ENCODE data around the gene RNASE12. TPM values are rescaled to one million over a fixed set of nuclear protein-coding genes. Genes with fewer than 3 reads are reported as not detected.

The RNASE12 gene
- total and polyA plus RNA-seq, 2 experiments from 2014 or later = not detected

DNA sequence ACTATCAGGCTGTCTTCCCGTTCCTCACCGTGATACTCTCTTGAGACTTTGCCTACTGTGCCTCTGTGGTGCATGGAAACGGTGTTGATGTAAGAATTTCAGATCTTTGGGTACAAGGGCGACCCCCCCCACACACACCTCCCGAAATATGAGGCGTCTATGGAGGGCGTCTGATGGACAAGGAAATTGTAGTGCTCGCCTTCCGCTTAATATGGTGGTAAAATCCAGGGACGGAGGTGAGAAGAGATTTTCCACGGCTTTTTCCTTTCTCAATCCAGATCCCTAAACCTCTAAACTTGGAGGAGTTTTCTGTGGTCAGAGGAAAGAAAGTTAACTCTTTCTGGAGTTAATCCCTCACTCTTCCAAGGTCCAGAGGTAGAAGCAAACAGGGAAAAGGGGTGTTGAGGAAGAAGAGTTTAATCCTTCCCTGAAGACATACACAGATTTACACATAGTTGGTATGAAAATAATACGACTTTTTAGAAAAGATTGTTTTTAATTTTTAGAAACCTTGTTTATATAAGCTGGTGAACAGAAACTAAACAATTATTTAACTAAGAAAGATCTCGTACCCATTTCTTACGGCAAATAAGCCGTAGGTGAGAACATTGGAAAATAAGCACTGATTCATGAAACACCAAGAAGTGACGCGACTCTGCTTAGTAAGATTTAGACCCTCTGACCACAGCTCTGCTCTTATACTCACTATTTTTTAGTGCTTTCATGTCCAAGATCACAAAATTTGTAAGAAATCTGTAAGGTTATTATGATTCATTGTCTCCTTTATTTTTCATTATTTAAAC, 23.1 kb upstream of the RNASE12 start:
- peaks cover 10% of the 10 kb centered on the region for H3K4me1 Mint-ChIP-seq
- Histone ChIP-seq H2AFZ (peak overlapping the region; percentile 88), H3K79me2 (replicated peaks; ENCODE audit: insufficient read depth) (no peaks in the 10 kb centered on the region), H3K4me2 (peak overlapping the region; percentile 71), H3F3A (replicated peaks; ENCODE audit: low read depth) (no peaks in the 10 kb centered on the region), H3K4me1 (ENCODE audit: insufficient read depth) (peaks cover 12% of the 10 kb centered on the region), H3K9me2 (ENCODE audit: insufficient read depth) (no peaks in the 10 kb centered on the region), H3K4me3 (peak overlapping the region; percentile 74), H4K20me1 (replicated peaks; ENCODE audit: insufficient read depth) (no peaks in the 10 kb centered on the region), H3K27me3 (ENCODE audit: insufficient read depth) (peaks cover 11% of the 10 kb centered on the region; the same call in 1 of the 2 replicates), H3K36me3 (ENCODE audit: insufficient read depth) (no peaks in the 10 kb centered on the region), H3K27ac (ENCODE audit: low read depth) (peak overlapping the region; percentile 7; the same call in 1 of the 2 replicates)
- H3K36me3 Mint-ChIP-seq (ENCODE audit: low read depth) = no peaks in the 10 kb centered on the region
- H3K9me3 Mint-ChIP-seq = no peaks in the 10 kb centered on the region
- H3K27ac Mint-ChIP-seq = no peak overlapping the region
- TF ChIP-seq, protein P1, sequence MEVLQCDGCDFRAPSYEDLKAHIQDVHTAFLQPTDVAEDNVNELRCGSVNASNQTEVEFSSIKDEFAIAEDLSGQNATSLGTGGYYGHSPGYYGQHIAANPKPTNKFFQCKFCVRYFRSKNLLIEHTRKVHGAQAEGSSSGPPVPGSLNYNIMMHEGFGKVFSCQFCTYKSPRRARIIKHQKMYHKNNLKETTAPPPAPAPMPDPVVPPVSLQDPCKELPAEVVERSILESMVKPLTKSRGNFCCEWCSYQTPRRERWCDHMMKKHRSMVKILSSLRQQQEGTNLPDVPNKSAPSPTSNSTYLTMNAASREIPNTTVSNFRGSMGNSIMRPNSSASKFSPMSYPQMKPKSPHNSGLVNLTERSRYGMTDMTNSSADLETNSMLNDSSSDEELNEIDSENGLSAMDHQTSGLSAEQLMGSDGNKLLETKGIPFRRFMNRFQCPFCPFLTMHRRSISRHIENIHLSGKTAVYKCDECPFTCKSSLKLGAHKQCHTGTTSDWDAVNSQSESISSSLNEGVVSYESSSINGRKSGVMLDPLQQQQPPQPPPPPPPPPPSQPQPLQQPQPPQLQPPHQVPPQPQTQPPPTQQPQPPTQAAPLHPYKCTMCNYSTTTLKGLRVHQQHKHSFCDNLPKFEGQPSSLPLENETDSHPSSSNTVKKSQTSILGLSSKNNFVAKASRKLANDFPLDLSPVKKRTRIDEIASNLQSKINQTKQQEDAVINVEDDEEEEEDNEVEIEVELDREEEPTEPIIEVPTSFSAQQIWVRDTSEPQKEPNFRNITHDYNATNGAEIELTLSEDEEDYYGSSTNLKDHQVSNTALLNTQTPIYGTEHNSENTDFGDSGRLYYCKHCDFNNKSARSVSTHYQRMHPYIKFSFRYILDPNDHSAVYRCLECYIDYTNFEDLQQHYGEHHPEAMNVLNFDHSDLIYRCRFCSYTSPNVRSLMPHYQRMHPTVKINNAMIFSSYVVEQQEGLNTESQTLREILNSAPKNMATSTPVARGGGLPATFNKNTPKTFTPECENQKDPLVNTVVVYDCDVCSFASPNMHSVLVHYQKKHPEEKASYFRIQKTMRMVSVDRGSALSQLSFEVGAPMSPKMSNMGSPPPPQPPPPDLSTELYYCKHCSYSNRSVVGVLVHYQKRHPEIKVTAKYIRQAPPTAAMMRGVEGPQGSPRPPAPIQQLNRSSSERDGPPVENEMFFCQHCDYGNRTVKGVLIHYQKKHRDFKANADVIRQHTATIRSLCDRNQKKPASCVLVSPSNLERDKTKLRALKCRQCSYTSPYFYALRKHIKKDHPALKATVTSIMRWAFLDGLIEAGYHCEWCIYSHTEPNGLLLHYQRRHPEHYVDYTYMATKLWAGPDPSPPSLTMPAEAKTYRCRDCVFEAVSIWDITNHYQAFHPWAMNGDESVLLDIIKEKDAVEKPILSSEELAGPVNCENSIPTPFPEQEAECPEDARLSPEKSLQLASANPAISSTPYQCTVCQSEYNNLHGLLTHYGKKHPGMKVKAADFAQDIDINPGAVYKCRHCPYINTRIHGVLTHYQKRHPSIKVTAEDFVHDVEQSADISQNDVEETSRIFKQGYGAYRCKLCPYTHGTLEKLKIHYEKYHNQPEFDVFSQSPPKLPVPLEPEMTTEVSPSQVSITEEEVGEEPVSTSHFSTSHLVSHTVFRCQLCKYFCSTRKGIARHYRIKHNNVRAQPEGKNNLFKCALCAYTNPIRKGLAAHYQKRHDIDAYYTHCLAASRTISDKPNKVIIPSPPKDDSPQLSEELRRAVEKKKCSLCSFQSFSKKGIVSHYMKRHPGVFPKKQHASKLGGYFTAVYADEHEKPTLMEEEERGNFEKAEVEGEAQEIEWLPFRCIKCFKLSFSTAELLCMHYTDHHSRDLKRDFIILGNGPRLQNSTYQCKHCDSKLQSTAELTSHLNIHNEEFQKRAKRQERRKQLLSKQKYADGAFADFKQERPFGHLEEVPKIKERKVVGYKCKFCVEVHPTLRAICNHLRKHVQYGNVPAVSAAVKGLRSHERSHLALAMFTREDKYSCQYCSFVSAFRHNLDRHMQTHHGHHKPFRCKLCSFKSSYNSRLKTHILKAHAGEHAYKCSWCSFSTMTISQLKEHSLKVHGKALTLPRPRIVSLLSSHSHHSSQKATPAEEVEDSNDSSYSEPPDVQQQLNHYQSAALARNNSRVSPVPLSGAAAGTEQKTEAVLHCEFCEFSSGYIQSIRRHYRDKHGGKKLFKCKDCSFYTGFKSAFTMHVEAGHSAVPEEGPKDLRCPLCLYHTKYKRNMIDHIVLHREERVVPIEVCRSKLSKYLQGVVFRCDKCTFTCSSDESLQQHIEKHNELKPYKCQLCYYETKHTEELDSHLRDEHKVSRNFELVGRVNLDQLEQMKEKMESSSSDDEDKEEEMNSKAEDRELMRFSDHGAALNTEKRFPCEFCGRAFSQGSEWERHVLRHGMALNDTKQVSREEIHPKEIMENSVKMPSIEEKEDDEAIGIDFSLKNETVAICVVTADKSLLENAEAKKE (CRISPR knock-in tag; IDR thresholded peaks at IDR 0.05) = no peak
- no peaks in the 10 kb centered on the region for H3K27me3 Mint-ChIP-seq (ENCODE audit: insufficient read depth, low read depth, poor library complexity)
- ATAC-seq = peak; percentile 9
- no peak overlapping the region for H3K4me3 Mint-ChIP-seq
- DNase-seq (ENCODE audit: low spot score) = no peak

DNA sequence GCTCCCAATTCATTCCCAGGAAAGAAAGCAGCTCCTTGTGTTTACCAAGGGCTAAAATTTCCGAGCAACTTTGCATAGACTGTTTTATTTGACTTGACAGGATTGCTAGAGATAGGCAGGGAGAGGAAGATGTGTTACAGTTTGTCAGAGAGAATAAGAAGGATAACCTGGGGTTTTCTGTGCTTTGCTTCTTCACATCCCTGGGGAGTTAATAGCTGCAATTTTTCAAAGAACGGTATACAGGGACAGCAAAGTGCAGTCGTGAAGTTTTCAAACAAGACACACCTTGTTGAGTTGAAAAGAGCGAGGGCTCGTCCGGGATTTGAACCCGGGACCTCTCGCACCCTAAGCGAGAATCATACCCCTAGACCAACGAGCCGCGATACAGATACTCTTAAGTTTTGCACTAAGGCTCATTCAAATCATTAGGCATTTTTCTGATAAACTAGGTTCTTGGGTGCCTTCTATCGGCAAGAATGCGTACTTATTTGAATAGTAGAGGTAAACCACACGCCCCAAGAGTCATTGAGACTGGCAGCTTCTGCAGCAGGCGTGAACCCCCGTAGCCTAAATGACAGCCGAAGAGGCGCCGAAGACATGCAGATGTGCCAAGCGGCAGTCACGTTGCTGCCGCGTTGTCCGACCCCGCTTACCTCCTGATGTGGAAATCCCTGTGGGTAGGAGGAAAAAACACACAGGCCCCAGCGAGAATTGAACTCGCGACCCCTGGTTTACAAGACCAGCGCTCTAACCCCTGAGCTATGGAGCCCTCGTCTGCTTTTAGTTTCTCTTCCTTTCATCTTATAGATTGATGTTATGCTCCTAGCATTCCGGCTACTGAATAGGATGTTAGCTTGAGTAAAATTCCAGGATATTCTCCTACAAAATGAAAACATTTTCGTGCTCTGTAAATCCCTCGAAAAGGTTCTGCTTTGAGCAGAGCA, 22.2 kb upstream of the RNASE12 start:
- H3K79me2 ChIP-seq (replicated peaks; ENCODE audit: insufficient read depth) = no peaks in the 10 kb centered on the region
- no peaks in the 10 kb centered on the region for H3K36me3 ChIP-seq (ENCODE audit: insufficient read depth)
- H2AFZ ChIP-seq = peak overlapping the region; percentile 88
- H4K20me1 ChIP-seq (replicated peaks; ENCODE audit: insufficient read depth) = no peaks in the 10 kb centered on the region
- H3F3A ChIP-seq (replicated peaks; ENCODE audit: low read depth) = no peaks in the 10 kb centered on the region
- ATAC-seq = peak; percentile 74
- H3K27me3 ChIP-seq (ENCODE audit: insufficient read depth) = peaks cover 11% of the 10 kb centered on the region; the same call in 1 of the 2 replicates
- Mint-ChIP-seq H3K27me3 (ENCODE audit: insufficient read depth, low read depth, poor library complexity) (no peaks in the 10 kb centered on the region), H3K27ac (no peak overlapping the region), H3K4me1 (peaks cover 10% of the 10 kb centered on the region), H3K9me3 (no peaks in the 10 kb centered on the region), H3K36me3 (ENCODE audit: low read depth) (no peaks in the 10 kb centered on the region), H3K4me3 (no peak overlapping the region)
- TF ChIP-seq CREB1 (CRISPR knock-in tag; IDR thresholded peaks at IDR 0.05; ENCODE audit: low read depth) (peak; percentile 49), STAT1 (IDR thresholded peaks at IDR 0.05; ENCODE audit: unreplicated experiment) (no peak), POLR2AphosphoS5 (IDR thresholded peaks at IDR 0.05; ENCODE audit: low read depth) (no peak)
- TF ChIP-seq, protein P2, sequence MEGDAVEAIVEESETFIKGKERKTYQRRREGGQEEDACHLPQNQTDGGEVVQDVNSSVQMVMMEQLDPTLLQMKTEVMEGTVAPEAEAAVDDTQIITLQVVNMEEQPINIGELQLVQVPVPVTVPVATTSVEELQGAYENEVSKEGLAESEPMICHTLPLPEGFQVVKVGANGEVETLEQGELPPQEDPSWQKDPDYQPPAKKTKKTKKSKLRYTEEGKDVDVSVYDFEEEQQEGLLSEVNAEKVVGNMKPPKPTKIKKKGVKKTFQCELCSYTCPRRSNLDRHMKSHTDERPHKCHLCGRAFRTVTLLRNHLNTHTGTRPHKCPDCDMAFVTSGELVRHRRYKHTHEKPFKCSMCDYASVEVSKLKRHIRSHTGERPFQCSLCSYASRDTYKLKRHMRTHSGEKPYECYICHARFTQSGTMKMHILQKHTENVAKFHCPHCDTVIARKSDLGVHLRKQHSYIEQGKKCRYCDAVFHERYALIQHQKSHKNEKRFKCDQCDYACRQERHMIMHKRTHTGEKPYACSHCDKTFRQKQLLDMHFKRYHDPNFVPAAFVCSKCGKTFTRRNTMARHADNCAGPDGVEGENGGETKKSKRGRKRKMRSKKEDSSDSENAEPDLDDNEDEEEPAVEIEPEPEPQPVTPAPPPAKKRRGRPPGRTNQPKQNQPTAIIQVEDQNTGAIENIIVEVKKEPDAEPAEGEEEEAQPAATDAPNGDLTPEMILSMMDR (conservative IDR thresholded peaks at IDR 0.05; ENCODE audit: low read depth in 2 of 2) = peak; percentile 50 to 77
- TF ChIP-seq, protein P3, sequence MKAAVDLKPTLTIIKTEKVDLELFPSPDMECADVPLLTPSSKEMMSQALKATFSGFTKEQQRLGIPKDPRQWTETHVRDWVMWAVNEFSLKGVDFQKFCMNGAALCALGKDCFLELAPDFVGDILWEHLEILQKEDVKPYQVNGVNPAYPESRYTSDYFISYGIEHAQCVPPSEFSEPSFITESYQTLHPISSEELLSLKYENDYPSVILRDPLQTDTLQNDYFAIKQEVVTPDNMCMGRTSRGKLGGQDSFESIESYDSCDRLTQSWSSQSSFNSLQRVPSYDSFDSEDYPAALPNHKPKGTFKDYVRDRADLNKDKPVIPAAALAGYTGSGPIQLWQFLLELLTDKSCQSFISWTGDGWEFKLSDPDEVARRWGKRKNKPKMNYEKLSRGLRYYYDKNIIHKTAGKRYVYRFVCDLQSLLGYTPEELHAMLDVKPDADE (IDR thresholded peaks at IDR 0.05) = 0 out of 2 replicates have a peak, but pooled peaks have one; percentile 47
- no peaks in the 10 kb centered on the region for H3K9me2 ChIP-seq (ENCODE audit: insufficient read depth)
- peaks cover 16% of the 10 kb centered on the region for H3K4me1 ChIP-seq (ENCODE audit: insufficient read depth)
- peak; percentile 96 for DNase-seq (ENCODE audit: low spot score)
- H3K4me2 ChIP-seq = peak overlapping the region; percentile 71
- peak overlapping the region; percentile 7; the same call in 1 of the 2 replicates for H3K27ac ChIP-seq (ENCODE audit: low read depth)
- peak overlapping the region; percentile 74 for H3K4me3 ChIP-seq

Data from GM23338 (cell line).